KMS-11 (cell line): ENCODE results near the gene ABHD17C.
"Not testable (repeated sequence)": the region's sequence is repeated elsewhere in the genome, so short reads cannot be mapped to it uniquely, and the experiment has no call there.

Experiments used
- H2AFZ ChIP-seq: fragments of 200-600 bp; sonication (generic); 2 replicates; pipeline ENCODE4 v1.6.1; 2016; ENCODE audit warnings: antibody characterized with exemption, mixed run types, low read depth
- H3K27ac ChIP-seq: fragments of 200-600 bp; sonication (generic); 2 replicates; pipeline ENCODE4 v1.6.1; 2016; ENCODE audit warnings: mild to moderate bottlenecking, mixed run types
- H3K27me3 ChIP-seq: fragments of 200-600 bp; sonication (generic); 2 replicates; pipeline ENCODE4 v1.6.1; 2017; ENCODE audit warnings: mild to moderate bottlenecking, low read depth, mixed run types, moderate library complexity; ENCODE audit not compliant: insufficient read depth
- H3K36me3 ChIP-seq: fragments of 200-600 bp; sonication (generic); 2 replicates; pipeline ENCODE4 v1.6.1; 2017; ENCODE audit warnings: mild to moderate bottlenecking, mixed run types; ENCODE audit not compliant: insufficient read depth
- H3K4me1 ChIP-seq: fragments of 200-600 bp; sonication (generic); 2 replicates; pipeline ENCODE4 v1.6.1; 2016; ENCODE audit warnings: mild to moderate bottlenecking, low read depth, mixed run types; ENCODE audit not compliant: poor library complexity, severe bottlenecking
- H3K4me2 ChIP-seq: fragments of 200-600 bp; sonication (generic); 2 replicates; pipeline ENCODE4 v1.7.0; 2016; ENCODE audit warnings: mild to moderate bottlenecking, mixed run types
- H3K4me3 ChIP-seq: fragments of 200-600 bp; sonication (generic); IDR thresholded peaks from 2 replicates; pipeline ENCODE4 v1.6.1; 2017; ENCODE audit warnings: low read depth, low read length, mixed read lengths; ENCODE audit not compliant: insufficient read depth
- H3K79me2 ChIP-seq: fragments of 200-600 bp; sonication (generic); 2 replicates; pipeline ENCODE4 v1.6.1; 2016; ENCODE audit warnings: low read depth, mixed run types; ENCODE audit not compliant: insufficient read depth
- H3K9ac ChIP-seq: fragments of 200-600 bp; sonication (generic); 2 replicates; pipeline ENCODE4 v1.6.1; 2016; ENCODE audit warnings: mild to moderate bottlenecking, mixed run types
- H4K20me1 ChIP-seq: fragments of 200-600 bp; sonication (generic); 2 replicates; pipeline ENCODE4 v1.6.1; 2016; ENCODE audit warnings: mild to moderate bottlenecking, mixed run types; ENCODE audit not compliant: insufficient read depth
- TF ChIP-seq, protein P1 (sequence below): fragments of 200-600 bp; sonication (generic); conservative IDR thresholded peaks from 2 replicates; pipeline ENCODE4 v1.6.1; 2017; ENCODE audit warnings: low read depth, mild to moderate bottlenecking, antibody characterized with exemption, low read length, moderate library complexity, mixed read lengths

ABHD17C gene

GRCh38 chr15:80695099-80695910, at the start of gene ABHD17C:
Gene ABHD17C, plus strand, starts transcription at chr15:80695310. Its CDS starts 120 bp downstream, at chr15:80695430.
- Histone ChIP-seq H3K27ac (peak within 1 kb of the TSS; percentile 61), H3K27me3 (no peaks in the 10 kb centered on the region), H2AFZ (peak within 1 kb of the TSS; percentile 93), H3K4me2 (peak within 1 kb of the TSS; percentile 86), H3K36me3 (no peaks in the 10 kb centered on the region), H4K20me1 (no peaks in the 10 kb centered on the region), H3K79me2 (peaks cover 44% of the 10 kb centered on the region), H3K4me3 (no peak within 1 kb of the TSS), H3K9ac (peak within 1 kb of the TSS; percentile 89), H3K4me1 (peaks cover 24% of the 10 kb centered on the region)
- TF ChIP-seq, protein P1, sequence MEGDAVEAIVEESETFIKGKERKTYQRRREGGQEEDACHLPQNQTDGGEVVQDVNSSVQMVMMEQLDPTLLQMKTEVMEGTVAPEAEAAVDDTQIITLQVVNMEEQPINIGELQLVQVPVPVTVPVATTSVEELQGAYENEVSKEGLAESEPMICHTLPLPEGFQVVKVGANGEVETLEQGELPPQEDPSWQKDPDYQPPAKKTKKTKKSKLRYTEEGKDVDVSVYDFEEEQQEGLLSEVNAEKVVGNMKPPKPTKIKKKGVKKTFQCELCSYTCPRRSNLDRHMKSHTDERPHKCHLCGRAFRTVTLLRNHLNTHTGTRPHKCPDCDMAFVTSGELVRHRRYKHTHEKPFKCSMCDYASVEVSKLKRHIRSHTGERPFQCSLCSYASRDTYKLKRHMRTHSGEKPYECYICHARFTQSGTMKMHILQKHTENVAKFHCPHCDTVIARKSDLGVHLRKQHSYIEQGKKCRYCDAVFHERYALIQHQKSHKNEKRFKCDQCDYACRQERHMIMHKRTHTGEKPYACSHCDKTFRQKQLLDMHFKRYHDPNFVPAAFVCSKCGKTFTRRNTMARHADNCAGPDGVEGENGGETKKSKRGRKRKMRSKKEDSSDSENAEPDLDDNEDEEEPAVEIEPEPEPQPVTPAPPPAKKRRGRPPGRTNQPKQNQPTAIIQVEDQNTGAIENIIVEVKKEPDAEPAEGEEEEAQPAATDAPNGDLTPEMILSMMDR: no peak

- Histone ChIP-seq H3K36me3 (no peaks in the 10 kb centered on the region), H3K27me3 (no peaks in the 10 kb centered on the region), H2AFZ (no peak overlapping the region), H4K20me1 (no peaks in the 10 kb centered on the region), H3K9ac (no peak overlapping the region), H3K4me2 (no peak overlapping the region), H3K4me1 (no peaks in the 10 kb centered on the region), H3K4me3 (no peak overlapping the region), H3K27ac (no peak overlapping the region), H3K79me2 (no peaks in the 10 kb centered on the region)
- TF ChIP-seq, protein P1: no peak
Measured at GRCh38 chr15:80645494-80646065, 49.5 kb upstream of the ABHD17C start.

GRCh38 chr15:80647424-80647823, 47.7 kb upstream of the ABHD17C start:
- not testable (repeated sequence) for H3K27me3 ChIP-seq, H3K27ac ChIP-seq, H2AFZ ChIP-seq, H3K9ac ChIP-seq, H3K4me2 ChIP-seq, H4K20me1 ChIP-seq, H3K36me3 ChIP-seq, H3K4me1 ChIP-seq, H3K4me3 ChIP-seq, H3K79me2 ChIP-seq

GRCh38 chr15:80654299-80654698, 40.8 kb upstream of the ABHD17C start:
- no peaks in the 10 kb centered on the region for H3K79me2 ChIP-seq
- no peak overlapping the region for H3K27ac ChIP-seq
- no peak overlapping the region for H3K9ac ChIP-seq
- H4K20me1 ChIP-seq: no peaks in the 10 kb centered on the region
- H3K4me3 ChIP-seq: no peak overlapping the region
- H3K4me1 ChIP-seq: no peaks in the 10 kb centered on the region
- no peaks in the 10 kb centered on the region for H3K27me3 ChIP-seq
- TF ChIP-seq, protein P1: no peak
- no peak overlapping the region for H2AFZ ChIP-seq
- no peaks in the 10 kb centered on the region for H3K36me3 ChIP-seq
- no peak overlapping the region for H3K4me2 ChIP-seq

GRCh38 chr15:80659375-80659774, 35.7 kb upstream of the ABHD17C start:
- H2AFZ ChIP-seq: no peak overlapping the region

More at GRCh38 chr15:80659375-80659774, 35.7 kb upstream of the ABHD17C start:
- Histone ChIP-seq H3K79me2 (no peaks in the 10 kb centered on the region), H3K27me3 (no peaks in the 10 kb centered on the region), H3K4me1 (no peaks in the 10 kb centered on the region), H3K9ac (no peak overlapping the region), H4K20me1 (no peaks in the 10 kb centered on the region), H3K4me3 (no peak overlapping the region), H3K36me3 (no peaks in the 10 kb centered on the region), H3K4me2 (no peak overlapping the region), H3K27ac (no peak overlapping the region)
- TF ChIP-seq, protein P1: no peak
